Neuronal stem cell (in vitro differentiated cells): Measurements from ENCODE around the gene ARL14EP.

Source experiments
- DNase-seq: peaks from one replicate; pipeline ENCODE4 v3.0.0-alpha.2; 2013; ENCODE audit warnings: low spot score
- H2AFZ ChIP-seq: one replicate; pipeline ENCODE4 v1.6.1; 2013; ENCODE audit warnings: mild to moderate bottlenecking, low read length, inconsistent platforms
- H2AK5ac ChIP-seq: 2 replicates; pipeline ENCODE4 v1.6.1; 2013; ENCODE audit warnings: low read depth, mild to moderate bottlenecking, inconsistent platforms, low read length, moderate library complexity, mixed read lengths
- H2BK120ac ChIP-seq: 2 replicates; pipeline ENCODE4 v1.6.1; 2013; ENCODE audit warnings: low read depth, mild to moderate bottlenecking, inconsistent platforms, low read length, moderate library complexity, mixed read lengths
- H2BK12ac ChIP-seq: one replicate; pipeline ENCODE4 v1.6.1; 2013; ENCODE audit warnings: low read length, inconsistent platforms
- H2BK15ac ChIP-seq: 2 replicates; pipeline ENCODE4 v1.6.1; 2013; ENCODE audit warnings: mild to moderate bottlenecking, low read length, inconsistent platforms, mixed read lengths
- H2BK5ac ChIP-seq: one replicate; pipeline ENCODE4 v1.6.1; 2013; ENCODE audit warnings: inconsistent platforms, mild to moderate bottlenecking, low read length, moderate library complexity
- H3K14ac ChIP-seq: one replicate; pipeline ENCODE4 v1.6.1; 2013; ENCODE audit warnings: low read length, inconsistent platforms
- H3K18ac ChIP-seq: 2 replicates; pipeline ENCODE4 v1.6.1; 2013; ENCODE audit warnings: low read length, inconsistent platforms
- H3K23ac ChIP-seq: 2 replicates; pipeline ENCODE4 v1.6.1; 2013; ENCODE audit warnings: low read depth, mild to moderate bottlenecking, mixed read lengths, low read length, inconsistent platforms; ENCODE audit not compliant: poor library complexity
- H3K27ac ChIP-seq: replicated peaks from 3 replicates; pipeline ENCODE4 v1.5.1; 2013; ENCODE audit warnings: low read length, inconsistent platforms
- H3K27me3 ChIP-seq, 3 experiments: 2 replicates each; pipeline ENCODE4 v1.6.1; 2013; ENCODE audit warnings: low read length in 3 of 3, mild to moderate bottlenecking in 2 of 3, inconsistent platforms in 1 of 3, low read depth in 1 of 3, mixed read lengths in 1 of 3, moderate library complexity in 1 of 3; ENCODE audit not compliant: control insufficient read depth in 3 of 3, insufficient read depth in 3 of 3
- H3K36me3 ChIP-seq, 2 donors: replicated peaks in 1 of 2; 2 replicates each; pipeline ENCODE4 v1.6.1; 2013; ENCODE audit warnings: low read length in 2 of 2; ENCODE audit not compliant: control insufficient read depth in 2 of 2, insufficient read depth in 2 of 2
- H3K4ac ChIP-seq: 2 replicates; pipeline ENCODE4 v1.6.1; 2013; ENCODE audit warnings: inconsistent platforms, mild to moderate bottlenecking, low read length, moderate library complexity
- H3K4me1 ChIP-seq, 2 donors: 1 replicate in 1 of 2; 2 replicates in 1 of 2; pipeline ENCODE4 v1.6.1; 2013; ENCODE audit warnings: low read length in 2 of 2, low read depth in 1 of 2; ENCODE audit not compliant: control insufficient read depth in 2 of 2, insufficient read depth in 1 of 2
- H3K4me2 ChIP-seq: one replicate; pipeline ENCODE4 v1.6.1; 2013; ENCODE audit warnings: mild to moderate bottlenecking, low read length, inconsistent platforms; ENCODE audit not compliant: insufficient read depth, poor library complexity, severe bottlenecking
- H3K4me3 ChIP-seq, 2 donors: 2 replicates each; pipeline ENCODE4 v1.5.1; 2013; ENCODE audit warnings: low read length in 2 of 2, mild to moderate bottlenecking in 2 of 2, inconsistent platforms in 1 of 2, moderate library complexity in 1 of 2
- H3K79me1 ChIP-seq: one replicate; pipeline ENCODE4 v1.6.1; 2013; ENCODE audit warnings: low read depth, mild to moderate bottlenecking, inconsistent platforms, low read length, moderate library complexity
- H3K9ac ChIP-seq: one replicate; pipeline ENCODE4 v1.6.1; 2013; ENCODE audit warnings: mild to moderate bottlenecking, low read depth, low read length, inconsistent platforms; ENCODE audit not compliant: poor library complexity
- H3K9me3 ChIP-seq, 2 donors: replicated peaks in 1 of 2; 2 replicates each; pipeline versions ENCODE3 to v1.6.1; 2013; ENCODE audit warnings: low read length in 2 of 2, mild to moderate bottlenecking in 2 of 2, inconsistent platforms in 1 of 2, low read depth in 1 of 2, mixed read lengths in 1 of 2, moderate library complexity in 1 of 2; ENCODE audit not compliant: control insufficient read depth in 2 of 2, insufficient read depth in 1 of 2
- H4K8ac ChIP-seq: one replicate; pipeline ENCODE4 v1.6.1; 2013; ENCODE audit warnings: low read depth, mild to moderate bottlenecking, inconsistent platforms, low read length, moderate library complexity
- H4K91ac ChIP-seq: one replicate; pipeline ENCODE4 v1.6.1; 2013; ENCODE audit warnings: low read length, low read depth, mild to moderate bottlenecking, inconsistent platforms; ENCODE audit not compliant: poor library complexity
- WGBS, 2 donors: extraction: QIAGEN DNeasy Blood & Tissue Kit; methylation state at CpG; one replicate each; pipeline ENCODE4 v1.1.7; 2013; ENCODE audit warnings: missing lambda C conversion rate in 2 of 2, mixed read lengths in 1 of 2; ENCODE audit not compliant: insufficient read length in 2 of 2, insufficient replicate concordance in 1 of 2; ENCODE audit errors: extremely low coverage in 2 of 2; 5-methylcytosine and 5-hydroxymethylcytosine counted together

ARL14EP gene

DNA sequence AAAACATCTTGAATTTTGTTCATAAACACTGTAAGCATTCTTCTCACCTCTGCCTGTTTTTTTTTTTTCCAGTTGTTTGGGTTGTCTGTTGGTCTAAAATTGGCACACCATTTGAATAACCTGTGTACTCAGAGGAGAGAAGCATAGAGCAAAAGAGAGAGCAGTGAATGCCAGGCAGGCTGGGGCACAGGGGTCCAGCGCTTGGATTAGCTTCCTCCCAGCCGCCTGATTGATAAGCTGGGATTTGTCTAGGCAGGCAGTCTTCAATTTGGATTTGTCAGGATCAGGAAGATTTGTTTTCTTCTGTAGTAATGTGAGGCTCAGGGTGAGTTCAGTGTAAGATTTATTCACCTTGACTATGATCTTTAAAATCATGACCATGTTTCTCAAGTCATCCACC lies 59.0 kb downstream of the ARL14EP start:
- Histone ChIP-seq H3K4me3 (no peak overlapping the region), H3K23ac (no peak overlapping the region)

More for the DNA sequence above, 59.0 kb downstream of the ARL14EP start:
- H3K36me3 ChIP-seq = no peaks in the 10 kb centered on the region
- no peak overlapping the region for H4K8ac ChIP-seq
- no peak overlapping the region for H3K4ac ChIP-seq
- no peak overlapping the region for H3K4me2 ChIP-seq
- no peaks in the 10 kb centered on the region for H3K9me3 ChIP-seq
- peaks cover 0 to 3% (median 0%) of the 10 kb centered on the region in 3 experiments for H3K27me3 ChIP-seq
- no peak overlapping the region for H4K91ac ChIP-seq
- H3K9ac ChIP-seq = no peak overlapping the region
- H3K4me1 ChIP-seq = peaks cover 0 to 3% of the 10 kb centered on the region in 2 donors
- H2BK120ac ChIP-seq = no peak overlapping the region
- H3K79me1 ChIP-seq = no peaks in the 10 kb centered on the region
- no peak for DNase-seq
- no CpG with 5 or more reads among the region's 2 CpGs for WGBS, 2 donors
- H2BK15ac ChIP-seq = no peak overlapping the region
- H2AFZ ChIP-seq = no peak overlapping the region
- no peak overlapping the region for H3K14ac ChIP-seq
- H3K18ac ChIP-seq = no peak overlapping the region
- no peak overlapping the region for H2BK12ac ChIP-seq
- H3K27ac ChIP-seq = no peak overlapping the region
- H2BK5ac ChIP-seq = no peak overlapping the region
- H2AK5ac ChIP-seq = no peak overlapping the region
